Measurements from ENCODE around the gene MBOAT1.

GRCh38 chr6:20058912-20059311, 153.4 kb downstream of the MBOAT1 start:
- TF ChIP-seq POLR2AphosphoS5 (IDR thresholded peaks at IDR 0.05; ENCODE audit: insufficient read depth in 1 of 2, low read depth in 1 of 2) = no peak
- TF ChIP-seq, protein P1, sequence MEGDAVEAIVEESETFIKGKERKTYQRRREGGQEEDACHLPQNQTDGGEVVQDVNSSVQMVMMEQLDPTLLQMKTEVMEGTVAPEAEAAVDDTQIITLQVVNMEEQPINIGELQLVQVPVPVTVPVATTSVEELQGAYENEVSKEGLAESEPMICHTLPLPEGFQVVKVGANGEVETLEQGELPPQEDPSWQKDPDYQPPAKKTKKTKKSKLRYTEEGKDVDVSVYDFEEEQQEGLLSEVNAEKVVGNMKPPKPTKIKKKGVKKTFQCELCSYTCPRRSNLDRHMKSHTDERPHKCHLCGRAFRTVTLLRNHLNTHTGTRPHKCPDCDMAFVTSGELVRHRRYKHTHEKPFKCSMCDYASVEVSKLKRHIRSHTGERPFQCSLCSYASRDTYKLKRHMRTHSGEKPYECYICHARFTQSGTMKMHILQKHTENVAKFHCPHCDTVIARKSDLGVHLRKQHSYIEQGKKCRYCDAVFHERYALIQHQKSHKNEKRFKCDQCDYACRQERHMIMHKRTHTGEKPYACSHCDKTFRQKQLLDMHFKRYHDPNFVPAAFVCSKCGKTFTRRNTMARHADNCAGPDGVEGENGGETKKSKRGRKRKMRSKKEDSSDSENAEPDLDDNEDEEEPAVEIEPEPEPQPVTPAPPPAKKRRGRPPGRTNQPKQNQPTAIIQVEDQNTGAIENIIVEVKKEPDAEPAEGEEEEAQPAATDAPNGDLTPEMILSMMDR (IDR thresholded peaks at IDR 0.05) = no peak
- TF ChIP-seq POLR2A (IDR thresholded peaks at IDR 0.05) = no peak
